Stimulated activated naive CD8-positive, alpha-beta T cell treated with anti-CD3 and anti-CD28 coated beads, Interleukin-15, Interleukin-2, amounts not matched to agents 100 ng/mL and 50 ng/mL, for 24 hours (primary cell): Measurements from ENCODE around the gene TRAPPC12.

Experiments used
- H3K27ac Mint-ChIP-seq: one replicate; pipeline ENCODE4 v1.8.0; 2021; ENCODE audit warnings: mild to moderate bottlenecking, mixed read lengths
- H3K27me3 Mint-ChIP-seq: one replicate; pipeline ENCODE4 v1.8.0; 2021; ENCODE audit warnings: mixed read lengths
- H3K36me3 Mint-ChIP-seq: one replicate; pipeline ENCODE4 v1.8.0; 2021; ENCODE audit warnings: low read depth, mixed read lengths
- H3K4me1 Mint-ChIP-seq: one replicate; pipeline ENCODE4 v1.8.0; 2021; ENCODE audit warnings: low read depth, mixed read lengths
- H3K4me3 Mint-ChIP-seq: one replicate; pipeline ENCODE4 v1.8.0; 2021; ENCODE audit warnings: mild to moderate bottlenecking, mixed read lengths
- H3K9me3 Mint-ChIP-seq: one replicate; pipeline ENCODE4 v1.8.0; 2021; ENCODE audit warnings: mixed read lengths

TRAPPC12 gene

GRCh38 chr2:3467654-3468053 is 88.2 kb downstream of the TRAPPC12 start:
- peaks cover 57% of the 10 kb centered on the region for H3K36me3 Mint-ChIP-seq
- no peak overlapping the region for H3K27ac Mint-ChIP-seq
- H3K4me1 Mint-ChIP-seq = no peaks in the 10 kb centered on the region
- no peaks in the 10 kb centered on the region for H3K9me3 Mint-ChIP-seq
- H3K4me3 Mint-ChIP-seq = no peak overlapping the region
- no peaks in the 10 kb centered on the region for H3K27me3 Mint-ChIP-seq

- no peaks in the 10 kb centered on the region for H3K4me1 Mint-ChIP-seq
- peaks cover 61% of the 10 kb centered on the region for H3K36me3 Mint-ChIP-seq
- H3K27ac Mint-ChIP-seq = no peak overlapping the region
- no peaks in the 10 kb centered on the region for H3K9me3 Mint-ChIP-seq
- no peaks in the 10 kb centered on the region for H3K27me3 Mint-ChIP-seq
- H3K4me3 Mint-ChIP-seq = no peak overlapping the region
Measured at GRCh38 chr2:3468296-3468988, 88.9 kb downstream of the TRAPPC12 start.

- Mint-ChIP-seq H3K9me3 (no peaks in the 10 kb centered on the region), H3K4me3 (no peak overlapping the region), H3K4me1 (no peaks in the 10 kb centered on the region), H3K36me3 (peaks cover 63% of the 10 kb centered on the region), H3K27ac (no peak overlapping the region), H3K27me3 (no peaks in the 10 kb centered on the region)
Measured at GRCh38 chr2:3469486-3469885, 90.0 kb downstream of the TRAPPC12 start.

- no peaks in the 10 kb centered on the region for H3K4me1 Mint-ChIP-seq
- H3K9me3 Mint-ChIP-seq = no peaks in the 10 kb centered on the region
- peaks cover 63% of the 10 kb centered on the region for H3K36me3 Mint-ChIP-seq
- no peaks in the 10 kb centered on the region for H3K27me3 Mint-ChIP-seq
- no peak overlapping the region for H3K27ac Mint-ChIP-seq
- H3K4me3 Mint-ChIP-seq = no peak overlapping the region
Measured at GRCh38 chr2:3470166-3470651, 90.7 kb downstream of the TRAPPC12 start.

GRCh38 chr2:3470856-3471737 is 91.6 kb downstream of the TRAPPC12 start:
- H3K36me3 Mint-ChIP-seq = peaks cover 59% of the 10 kb centered on the region
- H3K27ac Mint-ChIP-seq = no peak overlapping the region

GRCh38 chr2:3472296-3472695 is 92.8 kb downstream of the TRAPPC12 start:
- H3K4me3 Mint-ChIP-seq = no peak overlapping the region
- H3K27ac Mint-ChIP-seq = no peak overlapping the region
- H3K27me3 Mint-ChIP-seq = no peaks in the 10 kb centered on the region
- H3K9me3 Mint-ChIP-seq = no peaks in the 10 kb centered on the region
- no peaks in the 10 kb centered on the region for H3K4me1 Mint-ChIP-seq
- H3K36me3 Mint-ChIP-seq = peaks cover 53% of the 10 kb centered on the region

More at GRCh38 chr2:3470856-3471737, 91.6 kb downstream of the TRAPPC12 start:
- Mint-ChIP-seq H3K9me3 (no peaks in the 10 kb centered on the region), H3K27me3 (no peaks in the 10 kb centered on the region), H3K4me1 (no peaks in the 10 kb centered on the region), H3K4me3 (no peak overlapping the region)

- H3K27me3 Mint-ChIP-seq = no peaks in the 10 kb centered on the region
- no peaks in the 10 kb centered on the region for H3K9me3 Mint-ChIP-seq
- H3K36me3 Mint-ChIP-seq = peaks cover 47% of the 10 kb centered on the region
- peak overlapping the region; percentile 45 for H3K27ac Mint-ChIP-seq
- no peaks in the 10 kb centered on the region for H3K4me1 Mint-ChIP-seq
- H3K4me3 Mint-ChIP-seq = no peak overlapping the region
Measured at GRCh38 chr2:3472966-3473365, 93.5 kb downstream of the TRAPPC12 start.

GRCh38 chr2:3475771-3476170 is 96.3 kb downstream of the TRAPPC12 start:
- no peaks in the 10 kb centered on the region for H3K9me3 Mint-ChIP-seq
- no peaks in the 10 kb centered on the region for H3K4me1 Mint-ChIP-seq
- H3K36me3 Mint-ChIP-seq = peaks cover 48% of the 10 kb centered on the region
- H3K27me3 Mint-ChIP-seq = no peaks in the 10 kb centered on the region
- H3K27ac Mint-ChIP-seq = no peak overlapping the region
- H3K4me3 Mint-ChIP-seq = no peak overlapping the region

- Mint-ChIP-seq H3K36me3 (peaks cover 52% of the 10 kb centered on the region), H3K9me3 (no peaks in the 10 kb centered on the region), H3K27me3 (no peaks in the 10 kb centered on the region), H3K4me1 (no peaks in the 10 kb centered on the region), H3K27ac (no peak overlapping the region), H3K4me3 (no peak overlapping the region)
Measured at GRCh38 chr2:3476321-3476984, 97.0 kb downstream of the TRAPPC12 start.

- peaks cover 49% of the 10 kb centered on the region for H3K36me3 Mint-ChIP-seq
- H3K9me3 Mint-ChIP-seq = no peaks in the 10 kb centered on the region
- H3K4me3 Mint-ChIP-seq = no peak overlapping the region
- no peak overlapping the region for H3K27ac Mint-ChIP-seq
- no peaks in the 10 kb centered on the region for H3K27me3 Mint-ChIP-seq
- no peaks in the 10 kb centered on the region for H3K4me1 Mint-ChIP-seq
Measured at GRCh38 chr2:3476985-3477327, 97.5 kb downstream of the TRAPPC12 start.

- Mint-ChIP-seq H3K36me3 (peaks cover 35% of the 10 kb centered on the region), H3K9me3 (no peaks in the 10 kb centered on the region), H3K4me1 (no peaks in the 10 kb centered on the region), H3K27ac (no peak overlapping the region), H3K27me3 (no peaks in the 10 kb centered on the region), H3K4me3 (no peak overlapping the region)
Measured at GRCh38 chr2:3478846-3479385, 99.4 kb downstream of the TRAPPC12 start.

GRCh38 chr2:3479430-3480320 is 100.2 kb downstream of the TRAPPC12 start:
- H3K4me1 Mint-ChIP-seq = no peaks in the 10 kb centered on the region
- H3K36me3 Mint-ChIP-seq = peaks cover 27% of the 10 kb centered on the region
- H3K4me3 Mint-ChIP-seq = no peak overlapping the region
- no peaks in the 10 kb centered on the region for H3K9me3 Mint-ChIP-seq
- H3K27me3 Mint-ChIP-seq = no peaks in the 10 kb centered on the region
- H3K27ac Mint-ChIP-seq = no peak overlapping the region

- Mint-ChIP-seq H3K4me3 (no peak overlapping the region), H3K4me1 (no peaks in the 10 kb centered on the region), H3K9me3 (no peaks in the 10 kb centered on the region), H3K27me3 (no peaks in the 10 kb centered on the region), H3K27ac (no peak overlapping the region), H3K36me3 (peaks cover 25% of the 10 kb centered on the region)
Measured at GRCh38 chr2:3480352-3481010, 101.0 kb downstream of the TRAPPC12 start.

- Mint-ChIP-seq H3K4me1 (no peaks in the 10 kb centered on the region), H3K27ac (no peak overlapping the region), H3K27me3 (no peaks in the 10 kb centered on the region), H3K9me3 (no peaks in the 10 kb centered on the region), H3K36me3 (peaks cover 30% of the 10 kb centered on the region), H3K4me3 (no peak overlapping the region)
Measured at GRCh38 chr2:3481011-3481400, 101.5 kb downstream of the TRAPPC12 start.
